Smooth muscle cell (in vitro differentiated cells): Measurements from ENCODE around the gene ANTXR2. TPM values are rescaled to one million over a fixed set of nuclear protein-coding genes. Genes with fewer than 3 reads are reported as not detected.

Experiments
- DNase-seq: peaks from one replicate; lab custom pipeline; 2025; ENCODE audit not compliant: unreplicated experiment; lab: John Stamatoyannopoulos, UW
- H2AFZ ChIP-seq: fragments of 200-600 bp; sonication (generic); 2 replicates; pipeline ENCODE4 v1.6.0; 2016; ENCODE audit warnings: antibody characterized with exemption, low read depth, mild to moderate bottlenecking
- H3F3A ChIP-seq: fragments of 200-600 bp; sonication (generic); 2 replicates; pipeline ENCODE4 v1.6.0; 2017; ENCODE audit warnings: antibody characterized with exemption, low read depth
- H3K27ac ChIP-seq: fragments of 200-600 bp; sonication (generic); 2 replicates; pipeline ENCODE4 v1.5.1; 2016; ENCODE audit warnings: low read depth, mild to moderate bottlenecking
- H3K27me3 ChIP-seq: fragments of 200-600 bp; sonication (generic); 2 replicates; pipeline ENCODE4 v1.6.1; 2016; ENCODE audit warnings: low read depth, mild to moderate bottlenecking
- H3K36me3 ChIP-seq: fragments of 200-600 bp; sonication (generic); 2 replicates; pipeline ENCODE4 v1.5.1; 2016; ENCODE audit warnings: low read depth
- H3K4me1 ChIP-seq: fragments of 200-600 bp; sonication (generic); 2 replicates; pipeline ENCODE4 v1.5.1; 2016; ENCODE audit warnings: low read depth
- H3K4me2 ChIP-seq: fragments of 200-600 bp; sonication (generic); 2 replicates; pipeline ENCODE4 v1.6.0; 2016; ENCODE audit warnings: mild to moderate bottlenecking
- H3K4me3 ChIP-seq: fragments of 200-600 bp; sonication (generic); 2 replicates; pipeline ENCODE4 v1.5.1; 2016; ENCODE audit warnings: mild to moderate bottlenecking
- H3K79me2 ChIP-seq: fragments of 200-600 bp; sonication (generic); 2 replicates; pipeline ENCODE4 v1.6.0; 2016; ENCODE audit warnings: low read depth, mild to moderate bottlenecking
- H3K9ac ChIP-seq: fragments of 200-600 bp; sonication (generic); 2 replicates; pipeline ENCODE4 v1.6.0; 2016; ENCODE audit warnings: low read depth
- H3K9me3 ChIP-seq: fragments of 200-600 bp; sonication (generic); replicated peaks from 2 replicates; pipeline ENCODE4 v1.5.1; 2016; ENCODE audit warnings: low read depth
- H4K20me1 ChIP-seq: fragments of 200-600 bp; sonication (generic); 2 replicates; pipeline ENCODE4 v1.6.0; 2016; ENCODE audit warnings: low read depth
- CTCF ChIP-seq: fragments of 200-600 bp; sonication (generic); IDR thresholded peaks from 2 replicates; pipeline ENCODE4 v1.5.1; 2017; ENCODE audit warnings: borderline replicate concordance, mild to moderate bottlenecking, antibody characterized with exemption; ENCODE audit not compliant: insufficient read depth, poor library complexity, severe bottlenecking
- WGBS: methylation state at CpG from one replicate; pipeline ENCODE4 v1.1.7; 2016; ENCODE audit warnings: low lambda C conversion rate; 5-methylcytosine and 5-hydroxymethylcytosine counted together
- polyA plus RNA-seq: library from polyadenylated mRNA; unstranded; fragments of >200 nt; fragmentation: Nextera tagmentation; extraction: Ambion mirVana; gene quantifications from 2 replicates; pipeline ENCODE4 v1.2.1, GENCODE V29; 2016
- total RNA-seq: library from RNA; depleted of rRNA; stranded (reverse); fragments of >200 nt; gene quantifications from 2 replicates; pipeline ENCODE4 v1.2.3, GENCODE V29; 2014

ANTXR2 gene
- total and polyA plus RNA-seq, 2 experiments from 2014 or later = 67.6 to 74.5 TPM

- no peak for DNase-seq
- Histone ChIP-seq H3K4me1 (no peaks in the 10 kb centered on the region), H3K4me3 (no peak overlapping the region), H3K36me3 (peaks cover 11% of the 10 kb centered on the region), H3K9ac (no peak overlapping the region), H3K27ac (no peak overlapping the region), H3F3A (no peaks in the 10 kb centered on the region), H3K4me2 (no peak overlapping the region), H2AFZ (no peak overlapping the region), H3K9me3 (no peaks in the 10 kb centered on the region), H3K79me2 (no peaks in the 10 kb centered on the region), H4K20me1 (no peaks in the 10 kb centered on the region), H3K27me3 (no peaks in the 10 kb centered on the region)
- WGBS = 94% methylated on average over 1 of the region's 1 CpG
- no peak for TF ChIP-seq CTCF
These were observed 168.7 kb downstream of the ANTXR2 start for GRCh38 chr4:79904331-79904730.

DNA sequence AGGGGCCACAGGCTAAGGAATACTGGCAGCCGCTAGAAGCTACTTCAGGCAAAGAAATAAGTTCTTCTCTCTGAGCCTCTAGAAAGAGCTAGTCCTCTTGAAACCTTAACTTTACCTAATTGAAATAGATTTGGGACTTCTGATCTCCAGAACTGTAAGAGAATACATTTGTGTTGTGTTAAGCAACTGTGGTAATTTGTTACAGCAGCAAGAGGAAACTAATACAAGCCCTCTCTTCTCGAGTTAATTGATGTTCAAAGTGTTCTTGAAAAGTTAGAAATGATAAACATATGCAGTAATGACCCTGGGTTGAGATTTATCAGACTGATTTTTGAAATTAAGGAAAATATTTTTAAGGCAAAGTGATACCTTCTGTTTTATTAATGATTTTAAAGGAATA, 172.8 kb downstream of the ANTXR2 start:
- WGBS = 68% methylated on average over 2 of the region's 2 CpGs
- Histone ChIP-seq H3K27me3 (no peaks in the 10 kb centered on the region), H3K9ac (no peak overlapping the region), H2AFZ (no peak overlapping the region), H3K27ac (no peak overlapping the region), H4K20me1 (no peaks in the 10 kb centered on the region), H3K9me3 (no peaks in the 10 kb centered on the region), H3K4me1 (no peaks in the 10 kb centered on the region), H3K36me3 (no peaks in the 10 kb centered on the region), H3K4me2 (no peak overlapping the region), H3F3A (no peaks in the 10 kb centered on the region), H3K79me2 (no peaks in the 10 kb centered on the region), H3K4me3 (no peak overlapping the region)
- DNase-seq = no peak
- no peak for TF ChIP-seq CTCF

DNA sequence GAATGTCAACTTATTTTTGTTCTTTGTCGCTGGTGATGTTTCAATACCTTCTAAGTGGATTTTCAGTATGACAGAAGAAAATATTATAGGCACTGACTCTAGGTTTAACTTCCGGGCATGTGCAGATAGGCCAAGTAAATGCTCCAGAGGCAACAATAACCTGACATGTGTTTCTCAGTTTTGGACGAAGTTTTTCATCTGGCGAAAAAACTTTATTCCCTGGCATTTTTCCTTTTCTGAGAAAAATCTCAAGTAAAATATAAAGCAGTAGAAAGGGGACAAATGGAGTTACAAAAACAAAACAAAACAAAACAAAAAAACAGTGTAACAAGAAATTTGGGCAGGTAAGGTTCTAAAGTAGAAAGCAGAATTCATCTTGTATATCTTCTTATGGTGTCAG, 173.5 kb downstream of the ANTXR2 start:
- TF ChIP-seq CTCF = no peak
- Histone ChIP-seq H3K27ac (no peak overlapping the region), H3K4me3 (no peak overlapping the region), H3K9me3 (no peaks in the 10 kb centered on the region), H3K36me3 (no peaks in the 10 kb centered on the region), H3K4me2 (no peak overlapping the region), H3K79me2 (no peaks in the 10 kb centered on the region), H3K27me3 (no peaks in the 10 kb centered on the region), H3F3A (no peaks in the 10 kb centered on the region), H2AFZ (no peak overlapping the region), H4K20me1 (no peaks in the 10 kb centered on the region), H3K4me1 (no peaks in the 10 kb centered on the region), H3K9ac (no peak overlapping the region)
- DNase-seq = no peak
- 98% methylated on average over 4 of the region's 4 CpGs for WGBS

DNA sequence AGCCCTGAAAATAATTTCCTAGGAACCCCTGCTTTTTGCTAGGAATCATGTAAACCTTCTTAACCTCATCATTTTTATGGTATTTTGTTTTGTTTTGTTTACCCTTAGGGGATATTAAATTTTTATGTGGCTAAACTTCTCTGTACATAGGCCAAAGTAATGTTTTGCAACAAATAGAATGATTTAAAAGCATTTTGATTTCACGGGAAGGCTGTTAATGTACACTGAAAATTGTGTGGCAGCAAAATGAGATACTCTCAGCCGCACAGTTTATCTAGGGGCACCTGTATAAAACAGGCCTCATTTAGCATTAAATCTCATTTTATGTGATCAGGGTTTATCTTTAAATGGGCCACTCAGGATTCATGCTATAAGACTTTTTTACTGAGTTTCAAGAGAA, 175.0 kb downstream of the ANTXR2 start:
- no peaks in the 10 kb centered on the region for H3K4me1 ChIP-seq
- H3K9me3 ChIP-seq = no peaks in the 10 kb centered on the region
- H3K9ac ChIP-seq = no peak overlapping the region
- WGBS = 88% methylated on average over 2 of the region's 2 CpGs
- no peak overlapping the region for H3K27ac ChIP-seq
- no peaks in the 10 kb centered on the region for H3K27me3 ChIP-seq
- H3K4me3 ChIP-seq = no peak overlapping the region
- no peak for DNase-seq
- no peak overlapping the region for H3K4me2 ChIP-seq
- no peak overlapping the region for H2AFZ ChIP-seq
- H3K36me3 ChIP-seq = no peaks in the 10 kb centered on the region
- no peaks in the 10 kb centered on the region for H4K20me1 ChIP-seq
- no peaks in the 10 kb centered on the region for H3K79me2 ChIP-seq
- no peaks in the 10 kb centered on the region for H3F3A ChIP-seq
- TF ChIP-seq CTCF = no peak
